ENCODE data around the gene ECSCR. TPM values are rescaled to one million over a fixed set of nuclear protein-coding genes. Genes with fewer than 3 reads are reported as not detected.
A peak's percentile ranks its signal among the peaks of the same experiment; 100 is the strongest.
"Not testable (repeated sequence)": the region's sequence is repeated elsewhere in the genome, so short reads cannot be mapped to it uniquely, and the experiment has no call there.

Gene ECSCR
- total RNA-seq, 4 donors from 2014 or later: 2.2 to 4.8 (median 3.6) TPM; not detected in 1

DNA sequence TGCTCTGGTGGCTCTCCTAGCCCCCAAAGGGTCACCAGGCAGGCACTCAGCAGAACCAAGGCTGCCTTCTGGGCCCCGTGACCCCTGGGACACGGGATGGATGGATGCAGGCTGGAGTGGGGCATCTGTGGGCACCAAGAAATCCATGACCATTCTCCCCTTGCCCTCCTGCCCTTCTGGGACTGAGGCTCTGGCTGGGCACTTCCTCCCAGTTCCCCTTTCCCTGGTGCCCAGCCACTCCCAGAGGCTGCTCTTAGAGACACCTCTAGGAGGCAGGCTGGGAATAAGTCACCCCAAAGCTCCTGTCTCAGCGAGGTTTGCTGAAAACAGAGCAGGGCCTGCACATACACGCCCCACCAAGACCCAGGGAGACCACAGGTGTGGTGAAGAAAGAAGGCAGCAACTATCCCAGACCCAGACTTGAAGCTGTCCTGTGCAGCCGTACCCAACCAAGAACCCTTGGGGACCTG is 19.1 kb upstream of the ECSCR start:
- 51% methylated on average over 5 of the region's 5 CpGs; no CpG with 5 or more reads in 1 of the 2 donors for WGBS, 2 donors (ENCODE audit: low coverage in 1 of 2)
- no peaks in the 10 kb centered on the region for H3K36me3 ChIP-seq
- H3K27ac ChIP-seq: peak overlapping the region; percentile 88 to 89 (median 89)
- no peaks in the 10 kb centered on the region for H3K27me3 ChIP-seq
- peak overlapping the region; percentile 8 to 49 (median 30) for H3K4me3 ChIP-seq
- peaks cover 0 to 38% (median 23%) of the 10 kb centered on the region in 4 donors for H3K4me1 ChIP-seq
- intact Hi-C loops (cut with DNase I; ENCODE audit: low total_unique reads) (no loop called here), in situ Hi-C loops (cut with MboI; ENCODE audit: low pct_ligation_motif_present in 1 of 4, low pct_unique_long_range_greater_than_20kb in 1 of 4, low sequenced_read_pairs in 3 of 4) (no loop called here)
- TF ChIP-seq POLR2AphosphoS5 (IDR thresholded peaks at IDR 0.05): no peak
- TF ChIP-seq, protein P1, sequence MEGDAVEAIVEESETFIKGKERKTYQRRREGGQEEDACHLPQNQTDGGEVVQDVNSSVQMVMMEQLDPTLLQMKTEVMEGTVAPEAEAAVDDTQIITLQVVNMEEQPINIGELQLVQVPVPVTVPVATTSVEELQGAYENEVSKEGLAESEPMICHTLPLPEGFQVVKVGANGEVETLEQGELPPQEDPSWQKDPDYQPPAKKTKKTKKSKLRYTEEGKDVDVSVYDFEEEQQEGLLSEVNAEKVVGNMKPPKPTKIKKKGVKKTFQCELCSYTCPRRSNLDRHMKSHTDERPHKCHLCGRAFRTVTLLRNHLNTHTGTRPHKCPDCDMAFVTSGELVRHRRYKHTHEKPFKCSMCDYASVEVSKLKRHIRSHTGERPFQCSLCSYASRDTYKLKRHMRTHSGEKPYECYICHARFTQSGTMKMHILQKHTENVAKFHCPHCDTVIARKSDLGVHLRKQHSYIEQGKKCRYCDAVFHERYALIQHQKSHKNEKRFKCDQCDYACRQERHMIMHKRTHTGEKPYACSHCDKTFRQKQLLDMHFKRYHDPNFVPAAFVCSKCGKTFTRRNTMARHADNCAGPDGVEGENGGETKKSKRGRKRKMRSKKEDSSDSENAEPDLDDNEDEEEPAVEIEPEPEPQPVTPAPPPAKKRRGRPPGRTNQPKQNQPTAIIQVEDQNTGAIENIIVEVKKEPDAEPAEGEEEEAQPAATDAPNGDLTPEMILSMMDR (IDR thresholded peaks at IDR 0.05): peak in 1 of 5 experiments; percentile 27
- no peak for TF ChIP-seq EP300 (IDR thresholded peaks at IDR 0.05; ENCODE audit: low read depth)
- no peak for TF ChIP-seq POLR2A (IDR thresholded peaks at IDR 0.05)
- no peaks in the 10 kb centered on the region for H3K9me3 ChIP-seq
- DNase-seq: peak; percentile 39

DNA sequence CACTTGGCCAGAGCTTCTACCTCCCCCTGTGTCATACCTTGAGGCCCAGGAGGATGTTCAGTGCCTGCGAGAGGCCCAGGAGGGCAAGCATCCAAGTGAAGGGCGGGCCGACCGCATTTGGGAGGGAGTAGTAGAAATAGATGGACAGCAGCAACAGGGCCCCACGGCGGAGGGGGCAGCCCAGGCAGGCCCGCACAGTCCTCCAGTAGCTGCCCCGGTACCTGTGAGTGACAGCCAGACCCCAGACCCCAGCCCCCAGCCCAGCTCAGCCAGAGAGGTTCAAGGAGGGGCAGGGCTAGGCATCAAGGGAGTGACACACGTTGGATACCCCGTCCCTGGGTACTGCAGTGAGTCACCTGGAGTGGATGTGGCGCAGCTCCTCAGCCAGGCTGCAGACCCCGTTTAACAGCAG is 18.6 kb upstream of the ECSCR start:
- no peak for DNase-seq
- Histone ChIP-seq H3K4me1 (peaks cover 0 to 38% (median 23%) of the 10 kb centered on the region in 4 donors), H3K36me3 (no peaks in the 10 kb centered on the region), H3K27me3 (no peaks in the 10 kb centered on the region), H3K9me3 (no peaks in the 10 kb centered on the region), H3K4me3 (peak overlapping the region in 2 of 4 donors; percentile 35 to 49), H3K27ac (peak overlapping the region; percentile 88 to 89 (median 89))
- in situ Hi-C loops (cut with MboI; ENCODE audit: low pct_ligation_motif_present in 1 of 4, low pct_unique_long_range_greater_than_20kb in 1 of 4, low sequenced_read_pairs in 3 of 4): no loop called here
- 61% methylated on average over 11 of the region's 12 CpGs; no CpG with 5 or more reads in 1 of the 2 donors for WGBS, 2 donors (ENCODE audit: low coverage in 1 of 2)
- TF ChIP-seq EP300 (IDR thresholded peaks at IDR 0.05; ENCODE audit: low read depth): no peak
- intact Hi-C loops (cut with DNase I; ENCODE audit: low total_unique reads): no loop called here

DNA sequence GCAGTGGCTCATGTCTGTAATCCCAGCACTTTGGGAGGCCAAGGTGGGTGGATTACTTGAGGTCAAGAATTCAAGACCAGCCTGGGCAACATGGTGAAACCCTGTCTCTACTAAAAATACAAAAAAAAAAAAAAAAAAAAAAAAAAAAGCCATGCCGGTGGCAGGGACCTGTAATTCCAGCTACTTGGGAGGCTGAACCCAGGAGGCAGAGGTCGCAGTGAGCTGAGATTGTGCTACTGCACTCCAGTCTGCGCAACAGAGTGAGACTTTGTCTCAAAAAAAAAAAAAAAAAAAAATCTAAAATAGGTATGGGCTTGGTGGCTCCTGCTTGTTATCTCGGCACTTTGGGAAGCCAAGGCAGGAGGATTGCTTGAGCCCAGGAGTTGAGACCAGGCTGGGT is 17.2 kb upstream of the ECSCR start:
- H3K36me3 ChIP-seq; DNase-seq; intact Hi-C loops (cut with DNase I; ENCODE audit: low total_unique reads); in situ Hi-C loops (cut with MboI; ENCODE audit: low pct_ligation_motif_present in 1 of 4, low pct_unique_long_range_greater_than_20kb in 1 of 4, low sequenced_read_pairs in 3 of 4); H3K27me3 ChIP-seq; H3K4me3 ChIP-seq; H3K9me3 ChIP-seq: not testable (repeated sequence)
- Histone ChIP-seq H3K27ac (peak overlapping the region in 2 of 4 donors; percentile 89), H3K4me1 (peaks cover 0 to 52% (median 33%) of the 10 kb centered on the region in 4 donors)
- 83 to 86% methylated on average over 3 to 4 of the region's 4 CpGs for WGBS, 2 donors (ENCODE audit: low coverage in 1 of 2)

DNA sequence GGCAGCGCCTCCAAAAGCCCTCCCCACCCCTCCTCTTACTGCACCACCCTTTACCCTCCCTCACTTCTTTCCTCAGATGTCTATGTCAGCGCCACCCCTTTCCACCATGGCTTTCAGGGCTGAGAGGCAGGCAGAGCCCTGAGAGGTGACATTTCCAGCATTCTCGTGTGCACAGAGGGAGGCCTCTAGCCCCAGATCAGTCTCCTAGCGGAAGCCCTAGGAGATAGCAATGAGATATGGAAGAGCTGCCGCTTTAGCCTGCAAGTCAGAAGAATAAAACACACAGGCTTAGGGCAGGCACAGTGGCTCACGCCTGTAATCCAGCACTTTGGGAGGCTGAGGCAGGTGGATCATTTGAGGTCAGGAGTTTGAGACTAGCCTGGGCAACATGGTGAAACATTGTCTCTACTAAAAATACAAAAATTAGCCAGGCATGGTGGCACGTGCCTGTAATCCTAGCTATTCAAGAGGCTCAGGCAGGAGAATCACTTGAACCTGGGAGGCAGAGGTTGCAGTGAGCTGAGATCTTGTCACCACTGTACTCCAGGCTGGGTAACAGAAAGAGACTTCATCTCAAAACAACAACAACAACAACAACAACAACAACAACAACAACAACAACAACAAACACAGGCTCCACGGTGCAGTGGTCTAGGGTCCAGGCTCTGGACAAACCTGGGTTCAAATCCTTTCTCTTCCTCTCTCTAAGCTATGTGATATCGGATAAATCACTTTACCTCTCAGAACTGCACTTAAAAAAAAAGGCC is 16.3 kb upstream of the ECSCR start:
- in situ Hi-C loops (cut with MboI; ENCODE audit: low pct_ligation_motif_present in 1 of 4, low pct_unique_long_range_greater_than_20kb in 1 of 4, low sequenced_read_pairs in 3 of 4); H3K36me3 ChIP-seq; DNase-seq; H3K4me3 ChIP-seq; H3K27me3 ChIP-seq; H3K9me3 ChIP-seq; intact Hi-C loops (cut with DNase I; ENCODE audit: low total_unique reads): not testable (repeated sequence)
- Histone ChIP-seq H3K27ac (peak overlapping the region in 1 of 4 donors; percentile 9), H3K4me1 (peaks cover 0 to 61% (median 36%) of the 10 kb centered on the region in 4 donors)
- WGBS, 2 donors (ENCODE audit: low coverage in 1 of 2): 85 to 100% methylated on average over 1 to 9 of the region's 9 CpGs

DNA sequence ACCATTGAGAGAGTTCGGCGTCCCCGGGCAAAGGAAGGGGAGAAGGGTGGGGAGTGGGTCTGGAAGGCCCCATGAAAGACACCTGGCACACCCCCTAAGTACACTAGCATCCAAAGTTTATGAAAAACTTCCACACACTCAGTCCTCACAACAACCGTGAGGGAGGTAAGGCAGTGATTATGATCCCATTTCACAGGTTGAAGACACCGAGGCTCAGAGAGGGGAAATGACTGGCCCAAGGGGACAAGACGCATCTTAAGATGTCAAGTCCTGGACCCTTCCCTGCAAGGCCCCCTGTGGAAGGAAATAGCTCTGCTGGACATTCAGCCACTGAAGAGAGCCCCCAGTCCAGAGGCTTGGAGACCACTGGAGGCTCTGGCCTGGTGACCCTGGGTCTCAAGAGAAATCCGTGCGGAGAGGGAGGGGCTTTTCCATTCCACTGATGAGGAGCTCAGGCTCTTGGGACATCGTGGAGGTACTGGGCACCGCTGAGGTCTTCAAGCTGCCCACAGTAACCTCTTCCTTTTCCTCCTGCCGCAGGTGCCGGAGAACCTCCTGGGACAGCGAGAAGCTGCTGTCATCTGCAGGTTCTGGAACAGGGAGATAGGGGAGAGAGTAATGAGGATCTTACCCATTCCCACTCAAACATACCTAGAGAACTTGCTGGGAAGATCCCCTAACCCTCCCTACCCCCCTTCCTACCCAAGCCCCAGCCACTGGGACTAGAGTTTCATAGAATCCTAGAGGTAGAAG is 13.5 kb upstream of the ECSCR start:
- in situ Hi-C loops (cut with MboI; ENCODE audit: low pct_ligation_motif_present in 1 of 4, low pct_unique_long_range_greater_than_20kb in 1 of 4, low sequenced_read_pairs in 3 of 4): no loop called here
- H3K27ac ChIP-seq: peak overlapping the region; percentile 0 to 67 (median 28)
- 86 to 100% methylated on average over 1 to 13 of the region's 13 CpGs for WGBS, 2 donors (ENCODE audit: low coverage in 1 of 2)
- peaks cover 0 to 51% (median 21%) of the 10 kb centered on the region in 4 donors for H3K4me1 ChIP-seq
- intact Hi-C loops (cut with DNase I; ENCODE audit: low total_unique reads): no loop called here
- H3K4me3 ChIP-seq: no peak overlapping the region
- TF ChIP-seq POLR2AphosphoS5 (IDR thresholded peaks at IDR 0.05) (no peak), POLR2A (IDR thresholded peaks at IDR 0.05) (no peak), EP300 (IDR thresholded peaks at IDR 0.05; ENCODE audit: low read depth) (no peak)
- TF ChIP-seq, protein P1 (IDR thresholded peaks at IDR 0.05): no peak
- no peaks in the 10 kb centered on the region for H3K9me3 ChIP-seq
- H3K36me3 ChIP-seq: no peaks in the 10 kb centered on the region
- H3K27me3 ChIP-seq: no peaks in the 10 kb centered on the region
- DNase-seq: no peak

All from transverse colon (tissue), 4 donors.